IgD-negative memory B cell (primary cell): Measurements from ENCODE around the gene USP34. TPM values are rescaled to one million over a fixed set of nuclear protein-coding genes. Genes with fewer than 3 reads are reported as not detected.
"Not testable (repeated sequence)": the region's sequence is repeated elsewhere in the genome, so short reads cannot be mapped to it uniquely, and the experiment has no call there.

ENCODE experiments used
- H3K27ac Mint-ChIP-seq, 3 donors: one replicate each; pipeline ENCODE4 v1.8.0; 2020 to 2022; ENCODE audit warnings: mild to moderate bottlenecking in 3 of 3, mixed read lengths in 3 of 3, moderate library complexity in 1 of 3
- H3K27me3 Mint-ChIP-seq: one replicate; pipeline ENCODE4 v1.8.0; 2021; ENCODE audit warnings: mixed read lengths
- H3K36me3 Mint-ChIP-seq: one replicate; pipeline ENCODE4 v1.8.0; 2020; ENCODE audit warnings: mild to moderate bottlenecking, mixed read lengths
- H3K4me1 Mint-ChIP-seq, 3 donors: one replicate each; pipeline ENCODE4 v1.8.0; 2020 to 2022; ENCODE audit warnings: mixed read lengths in 3 of 3, mild to moderate bottlenecking in 1 of 3
- H3K4me3 Mint-ChIP-seq, 4 donors: one replicate each; pipeline ENCODE4 v1.8.0; 2020 to 2022; ENCODE audit warnings: mild to moderate bottlenecking in 4 of 4, mixed read lengths in 4 of 4, moderate library complexity in 3 of 4
- H3K9me3 Mint-ChIP-seq, 3 donors: one replicate each; pipeline ENCODE4 v1.8.0; 2020 to 2021; ENCODE audit warnings: mixed read lengths in 3 of 3, mild to moderate bottlenecking in 1 of 3
- polyA plus RNA-seq: library from polyadenylated mRNA; unstranded; fragments of 300-500 nt; fragmentation: Illumina TruSeq; gene quantifications from one replicate; pipeline ENCODE4 v1.2.3, GENCODE V29; 2021

Gene USP34
- polyA plus RNA-seq, 1 donor from 2014 or later = 21.5 TPM

DNA sequence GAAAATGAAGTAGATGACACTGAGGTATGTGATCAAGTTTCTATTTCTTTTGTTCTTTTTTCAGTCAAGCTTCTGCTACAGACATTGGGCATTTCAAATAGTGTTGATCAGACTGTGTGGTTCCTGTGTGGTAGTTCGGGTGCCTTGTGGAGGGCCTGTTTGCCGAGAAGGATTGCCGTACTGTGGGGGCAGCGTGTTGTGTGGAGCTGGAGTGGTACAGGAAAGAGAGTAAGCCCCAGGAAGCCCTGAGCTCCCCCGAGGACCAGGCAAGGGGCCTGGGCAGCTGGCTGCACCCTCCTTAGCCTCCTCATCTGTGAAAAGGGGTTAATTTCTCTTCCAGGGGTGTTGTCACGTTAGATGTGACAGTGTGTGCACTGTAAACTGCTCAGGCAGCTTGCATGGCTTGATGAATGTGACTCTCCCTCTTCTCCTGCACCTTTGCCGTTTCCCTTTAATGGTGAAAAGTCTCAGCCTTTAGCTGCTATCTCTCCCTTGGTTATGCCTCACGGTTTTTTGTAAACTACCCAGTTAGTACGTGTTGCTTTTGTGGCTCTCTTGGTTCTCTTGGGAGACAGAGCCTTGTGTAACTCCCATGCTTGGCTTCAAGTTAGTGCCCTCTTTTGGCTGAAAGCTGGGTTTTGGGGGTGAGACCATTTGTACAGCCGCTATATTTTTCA lies 289.4 kb downstream of the USP34 start:
- Mint-ChIP-seq H3K27me3 (no peaks in the 10 kb centered on the region), H3K27ac (peak overlapping the region in 2 of 3 donors; percentile 53 to 84), H3K4me3 (peak overlapping the region in 1 of 4 donors; percentile 24), H3K9me3 (no peaks in the 10 kb centered on the region), H3K4me1 (peaks cover 13 to 45% (median 31%) of the 10 kb centered on the region in 3 donors), H3K36me3 (peaks cover 2% of the 10 kb centered on the region)

DNA sequence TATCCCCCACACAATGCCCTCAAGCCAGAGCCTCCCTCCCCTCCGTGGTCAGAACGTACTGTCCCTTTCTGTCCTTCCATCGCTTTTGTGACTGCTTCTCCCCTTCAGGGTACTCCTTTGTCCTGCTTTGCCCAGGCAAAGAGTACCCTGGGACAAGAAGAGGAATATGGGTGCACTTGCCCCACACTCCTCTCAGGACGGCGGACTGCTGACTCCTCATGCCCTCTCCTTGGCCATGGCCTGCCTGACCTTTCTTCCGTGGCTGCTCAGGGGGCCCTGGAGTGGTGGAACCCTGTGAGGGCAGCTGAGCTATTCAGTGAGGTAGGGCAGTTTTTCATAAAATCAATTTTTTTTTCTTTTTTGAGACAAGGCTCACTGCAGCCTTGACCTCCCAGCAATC lies 290.2 kb downstream of the USP34 start:
- H3K4me3 Mint-ChIP-seq = peak overlapping the region in 2 of 4 donors; percentile 66 to 92
- peak overlapping the region in 2 of 3 donors; percentile 89 to 95 for H3K27ac Mint-ChIP-seq
- no peaks in the 10 kb centered on the region for H3K27me3 Mint-ChIP-seq
- H3K36me3 Mint-ChIP-seq = peaks cover 2% of the 10 kb centered on the region
- peaks cover 17 to 49% (median 33%) of the 10 kb centered on the region in 3 donors for H3K4me1 Mint-ChIP-seq
- H3K9me3 Mint-ChIP-seq = no peaks in the 10 kb centered on the region

DNA sequence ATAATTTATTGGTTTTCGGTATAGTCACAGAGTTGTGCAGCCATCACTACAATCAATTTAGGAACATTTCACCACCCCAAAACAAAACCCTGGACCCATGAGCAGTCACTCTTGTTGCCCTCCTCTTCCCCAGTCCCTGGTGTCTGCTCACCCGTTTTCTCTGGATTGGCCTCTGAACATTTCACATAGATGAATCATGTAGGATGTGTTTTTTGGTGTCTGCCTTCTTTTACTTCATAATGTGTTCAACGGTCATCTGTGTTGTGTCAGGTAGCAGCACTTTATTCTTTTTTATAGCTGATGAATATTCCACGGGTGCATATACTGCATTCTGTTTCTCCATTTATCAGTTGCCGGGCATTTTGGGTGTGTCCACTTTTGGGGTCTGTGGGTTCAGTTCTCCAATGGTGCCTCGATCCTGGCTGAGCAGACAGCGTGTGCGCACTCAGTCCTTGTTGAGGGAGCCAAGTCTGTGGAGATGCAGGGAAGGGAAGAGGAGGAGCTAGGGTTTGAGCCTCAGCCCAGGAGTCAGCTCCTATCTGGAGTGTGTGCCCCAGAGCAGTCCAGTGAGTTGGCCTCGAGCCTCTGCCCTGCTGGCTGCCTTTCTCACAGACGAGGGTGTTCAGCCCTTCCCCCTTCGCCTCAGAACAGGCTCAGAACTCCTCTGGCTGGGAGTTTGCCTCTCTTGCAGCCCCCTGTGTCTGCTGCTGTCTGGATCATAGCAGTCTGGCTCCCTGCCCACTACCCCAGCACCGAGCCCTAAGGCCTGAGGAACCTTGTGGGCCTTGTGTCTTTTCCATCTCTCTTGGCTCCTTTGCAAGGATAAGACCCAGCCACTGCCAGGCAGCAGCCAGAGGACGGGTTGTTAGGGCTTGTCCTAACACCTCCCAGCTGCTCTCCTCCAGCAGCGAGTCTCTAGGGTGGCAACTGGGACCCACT lies 290.9 kb downstream of the USP34 start:
- H3K36me3 Mint-ChIP-seq = peaks cover 2% of the 10 kb centered on the region
- H3K27me3 Mint-ChIP-seq = no peaks in the 10 kb centered on the region
- H3K27ac Mint-ChIP-seq = peak overlapping the region; percentile 89 to 95 (median 92)
- peaks cover 17 to 49% (median 33%) of the 10 kb centered on the region in 3 donors for H3K4me1 Mint-ChIP-seq
- H3K9me3 Mint-ChIP-seq = no peaks in the 10 kb centered on the region
- peak overlapping the region; percentile 61 to 98 (median 89) for H3K4me3 Mint-ChIP-seq

DNA sequence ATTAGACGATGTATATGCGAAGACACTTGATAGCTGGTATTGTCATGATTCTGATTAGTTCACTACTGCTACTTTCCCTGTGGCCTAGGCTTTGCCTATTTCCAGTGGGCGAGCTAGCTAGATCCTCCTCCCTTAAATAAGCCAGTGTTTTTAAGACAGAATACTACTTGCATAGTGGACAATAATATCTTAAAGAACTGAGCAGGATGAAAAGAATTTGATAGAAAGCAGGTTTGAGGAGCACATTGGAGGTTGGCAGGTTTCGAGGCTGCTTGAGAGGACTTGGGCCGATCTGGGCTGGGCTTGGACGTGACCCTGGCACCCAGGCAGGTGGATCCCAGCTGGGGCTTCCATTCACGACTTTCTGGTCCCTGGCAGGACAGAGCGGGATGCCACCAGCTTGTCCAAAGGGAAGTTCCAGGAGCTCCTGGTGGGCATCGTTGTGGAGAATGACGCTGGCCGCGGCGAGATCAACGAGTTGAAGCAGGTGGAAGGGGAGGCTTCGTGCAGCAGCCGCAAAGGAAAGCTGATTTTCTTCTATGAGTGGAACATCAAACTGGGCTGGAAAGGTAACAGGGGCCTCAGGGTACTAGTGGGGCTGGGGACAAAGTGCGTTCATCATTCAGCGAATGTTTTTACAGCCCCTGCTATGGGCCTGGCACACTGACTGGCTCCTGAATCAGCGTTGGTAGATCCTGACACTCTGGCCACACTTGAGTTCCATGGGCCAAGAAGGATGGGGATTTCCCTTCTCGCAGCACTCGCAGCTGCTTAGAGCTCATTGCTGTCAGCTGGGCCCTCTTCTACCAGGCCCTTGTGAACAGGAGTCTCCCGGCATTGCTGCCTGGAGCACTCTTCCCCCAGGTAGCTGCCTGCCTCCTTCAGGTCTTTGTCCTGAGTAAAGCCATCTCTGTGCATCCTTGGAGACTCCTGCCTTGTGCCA lies 292.0 kb downstream of the USP34 start:
- peaks cover 17 to 48% (median 33%) of the 10 kb centered on the region in 3 donors for H3K4me1 Mint-ChIP-seq
- H3K27ac Mint-ChIP-seq = peak overlapping the region; percentile 92 to 98 (median 97)
- H3K4me3 Mint-ChIP-seq = peak overlapping the region; percentile 92 to 98 (median 96)
- no peaks in the 10 kb centered on the region for H3K27me3 Mint-ChIP-seq
- H3K36me3 Mint-ChIP-seq = peaks cover 2% of the 10 kb centered on the region
- no peaks in the 10 kb centered on the region for H3K9me3 Mint-ChIP-seq

DNA sequence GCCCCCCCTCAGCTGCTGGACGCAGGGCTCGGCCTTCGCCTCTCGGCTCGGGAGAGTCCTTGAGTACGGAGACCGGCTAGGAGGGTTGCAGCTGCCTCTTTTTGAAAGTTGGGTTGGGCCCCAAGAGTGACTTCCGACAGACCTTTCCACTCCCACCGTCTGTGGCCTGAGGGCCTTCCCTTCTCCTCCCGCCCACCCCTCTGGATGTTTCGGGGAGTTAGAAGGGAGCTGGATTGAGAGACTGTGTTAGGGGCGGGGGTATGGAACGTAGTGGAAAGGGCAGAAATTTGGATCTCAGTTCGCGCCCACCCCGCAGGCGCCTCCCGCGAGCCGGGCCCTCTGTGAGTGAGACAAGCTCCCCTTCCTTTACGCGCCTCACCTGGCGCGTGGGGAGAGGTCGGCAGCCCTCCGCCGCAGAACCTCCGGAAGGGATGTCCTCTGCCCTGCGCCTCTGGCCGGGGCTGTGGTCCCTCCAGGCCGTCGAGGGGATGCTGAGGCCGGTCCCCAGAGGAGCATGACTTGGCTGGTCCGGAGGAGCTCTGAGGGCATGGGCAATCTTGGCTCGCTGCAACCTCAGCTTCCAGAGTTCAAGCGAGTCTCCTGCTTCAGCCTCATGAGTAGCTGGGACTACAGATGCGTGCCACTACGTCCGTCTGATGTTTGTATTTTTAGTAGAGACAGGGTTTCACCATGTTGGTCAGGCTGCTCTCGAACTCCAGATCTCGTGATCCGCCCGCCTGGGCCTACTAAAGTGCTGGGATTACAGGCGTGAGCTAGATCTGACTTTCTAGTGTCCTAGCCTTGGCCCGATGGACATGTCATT lies 292.9 kb downstream of the USP34 start:
- Mint-ChIP-seq H3K27me3 (no peaks in the 10 kb centered on the region), H3K4me1 (peaks cover 17 to 47% (median 29%) of the 10 kb centered on the region in 3 donors), H3K4me3 (peak overlapping the region; percentile 92 to 98 (median 96)), H3K27ac (peak overlapping the region; percentile 92 to 98 (median 97)), H3K36me3 (no peaks in the 10 kb centered on the region), H3K9me3 (no peaks in the 10 kb centered on the region)

DNA sequence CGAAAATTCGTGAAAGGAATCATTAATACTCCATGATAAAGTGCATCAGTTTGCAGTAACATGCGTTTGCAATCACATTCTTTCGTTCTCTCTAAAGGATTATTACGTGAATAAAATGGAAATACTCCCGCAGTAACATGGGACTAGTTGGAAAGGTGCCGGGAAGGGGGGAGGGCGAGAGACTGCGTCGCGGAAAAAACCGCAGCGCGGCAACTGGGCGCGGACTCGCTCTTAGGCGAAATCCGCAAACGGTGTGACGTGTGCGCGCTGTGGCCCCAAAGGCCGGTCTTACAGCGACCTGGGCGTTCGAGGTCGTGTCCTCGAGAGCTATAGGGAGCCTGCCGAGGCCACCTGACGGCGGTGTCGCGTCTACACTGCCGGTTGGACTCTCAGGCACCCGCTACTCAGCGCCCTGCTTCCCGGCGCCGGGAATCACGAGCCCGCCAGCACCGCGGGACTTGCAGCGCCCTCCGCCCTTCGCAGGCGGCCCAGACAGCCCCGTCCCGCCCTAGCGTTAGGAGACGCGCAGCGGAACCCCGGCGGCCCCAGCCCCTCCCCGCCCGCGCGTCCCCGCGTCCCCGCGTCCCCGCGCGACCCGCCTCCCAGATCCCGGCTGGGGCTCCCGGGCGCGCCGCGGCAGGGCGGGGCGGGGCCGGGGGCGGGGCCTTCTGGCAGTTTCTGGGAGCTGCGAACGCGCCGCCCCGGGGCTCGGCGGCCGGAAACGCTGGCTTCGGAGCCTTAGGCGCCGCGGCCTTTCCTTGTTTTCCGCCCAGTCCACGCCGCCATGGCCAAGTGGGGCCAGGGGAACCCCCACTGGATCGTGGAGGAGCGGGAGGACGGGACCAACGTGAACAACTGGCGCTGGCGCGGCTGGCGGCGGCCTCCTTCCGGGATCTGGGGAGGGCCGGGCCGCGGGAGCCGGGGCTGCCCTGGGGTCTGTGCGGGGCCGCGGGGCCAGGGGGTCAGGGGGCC lies 293.8 kb downstream of the USP34 start:
- H3K36me3 Mint-ChIP-seq = no peaks in the 10 kb centered on the region
- peak overlapping the region; percentile 92 to 98 (median 98) for H3K4me3 Mint-ChIP-seq
- no peaks in the 10 kb centered on the region for H3K9me3 Mint-ChIP-seq
- H3K27me3 Mint-ChIP-seq = no peaks in the 10 kb centered on the region
- H3K27ac Mint-ChIP-seq = peak overlapping the region; percentile 92 to 98 (median 97)
- peaks cover 17 to 44% (median 27%) of the 10 kb centered on the region in 3 donors for H3K4me1 Mint-ChIP-seq

DNA sequence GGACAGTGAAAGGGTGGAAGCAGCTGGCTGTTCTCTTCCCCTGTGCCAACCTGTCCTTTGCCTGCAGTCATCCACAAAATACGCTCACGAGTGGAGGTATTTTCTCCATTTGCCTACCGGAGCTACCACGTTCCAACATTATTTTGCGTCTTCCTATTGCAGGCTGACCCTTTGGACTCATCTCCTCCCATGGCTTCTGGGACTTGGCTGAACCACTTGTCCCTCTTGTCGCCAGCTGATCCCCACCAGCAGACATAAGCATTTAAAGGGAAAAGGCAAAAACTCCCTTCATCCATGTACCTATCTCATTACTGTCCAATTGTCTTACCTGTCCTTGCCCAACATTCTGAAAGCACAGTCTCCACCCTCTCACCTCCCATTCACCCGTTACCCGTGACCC lies 295.9 kb downstream of the USP34 start:
- Mint-ChIP-seq H3K9me3 (no peaks in the 10 kb centered on the region), H3K27me3 (no peaks in the 10 kb centered on the region), H3K4me3 (peak overlapping the region in 2 of 4 donors; percentile 64 to 77), H3K27ac (peak overlapping the region in 1 of 3 donors; percentile 78), H3K4me1 (peaks cover 17 to 27% (median 23%) of the 10 kb centered on the region in 3 donors), H3K36me3 (no peaks in the 10 kb centered on the region)

DNA sequence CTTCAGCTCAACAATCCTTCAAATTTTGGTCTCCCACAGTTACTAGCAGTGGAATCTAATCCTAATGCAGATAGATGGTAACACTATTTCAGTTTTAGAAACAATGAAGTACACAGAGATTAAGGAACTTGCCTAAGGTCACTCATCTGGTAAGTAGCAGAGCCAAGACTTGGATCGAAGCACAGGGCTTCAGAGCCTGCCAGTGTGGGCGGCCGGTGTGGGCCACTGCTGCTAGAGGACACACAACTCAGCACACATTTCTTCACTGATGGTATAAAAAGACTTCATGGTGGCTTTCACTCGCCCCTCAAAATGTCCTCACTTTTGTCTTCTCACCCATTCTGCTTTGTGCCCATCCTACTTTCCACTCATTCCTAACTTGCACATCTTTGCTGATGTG lies 297.8 kb downstream of the USP34 start:
- Mint-ChIP-seq H3K36me3 (no peaks in the 10 kb centered on the region), H3K9me3 (no peaks in the 10 kb centered on the region), H3K4me3 (peak overlapping the region in 1 of 4 donors; percentile 12), H3K4me1 (peaks cover 7 to 10% (median 9%) of the 10 kb centered on the region in 3 donors), H3K27ac (no peak overlapping the region), H3K27me3 (no peaks in the 10 kb centered on the region)

DNA sequence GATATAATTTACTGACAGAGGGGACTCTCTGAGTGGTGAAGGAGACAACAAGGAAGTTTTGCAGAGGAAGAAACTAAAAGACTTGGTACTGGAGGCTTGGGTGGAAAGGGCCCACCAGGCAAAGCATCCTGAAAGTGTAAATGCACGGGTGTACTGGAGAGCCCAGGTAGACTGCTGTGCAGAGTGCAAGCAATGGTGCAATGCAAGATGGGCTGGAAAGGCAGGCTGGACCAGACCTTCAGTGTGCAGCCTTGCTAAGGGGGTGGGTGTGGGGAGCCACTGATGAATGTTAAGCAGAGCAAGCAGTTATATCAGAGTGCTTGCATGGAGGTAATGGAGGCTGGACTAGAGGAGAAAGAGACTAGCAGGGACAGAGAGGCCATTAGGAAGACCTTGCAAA lies 298.2 kb downstream of the USP34 start:
- Mint-ChIP-seq H3K36me3 (no peaks in the 10 kb centered on the region), H3K4me1 (peaks cover 5 to 9% (median 9%) of the 10 kb centered on the region in 3 donors), H3K4me3 (peak overlapping the region in 2 of 4 donors; percentile 4 to 12), H3K27me3 (no peaks in the 10 kb centered on the region), H3K9me3 (no peaks in the 10 kb centered on the region), H3K27ac (peak overlapping the region in 1 of 3 donors; percentile 47)

DNA sequence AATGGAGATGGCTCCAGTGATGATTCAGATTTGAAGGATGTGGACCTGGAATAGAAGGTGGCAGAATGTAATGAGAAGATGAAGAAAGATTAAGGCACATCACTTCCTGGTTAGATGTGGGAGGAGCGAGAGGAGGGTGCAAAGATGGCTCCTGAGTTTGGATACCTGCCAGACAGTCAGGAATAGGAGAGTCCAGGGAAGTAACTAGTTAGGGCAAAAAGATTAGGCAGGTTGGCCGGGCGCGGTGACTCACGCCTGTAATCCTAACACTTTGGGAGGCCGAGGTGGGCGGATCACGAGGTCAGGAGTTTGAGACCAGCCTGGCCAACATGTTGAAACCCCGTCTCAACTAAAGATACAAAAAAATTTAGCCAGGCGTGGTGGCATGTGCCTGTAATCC lies 303.3 kb downstream of the USP34 start:
- H3K4me3 Mint-ChIP-seq = no peak overlapping the region
- no peak overlapping the region for H3K27ac Mint-ChIP-seq
- H3K36me3 Mint-ChIP-seq = peaks cover 17% of the 10 kb centered on the region
- no peaks in the 10 kb centered on the region for H3K27me3 Mint-ChIP-seq
- H3K4me1 Mint-ChIP-seq = peaks cover 0 to 4% (median 0%) of the 10 kb centered on the region in 3 donors
- no peaks in the 10 kb centered on the region for H3K9me3 Mint-ChIP-seq

DNA sequence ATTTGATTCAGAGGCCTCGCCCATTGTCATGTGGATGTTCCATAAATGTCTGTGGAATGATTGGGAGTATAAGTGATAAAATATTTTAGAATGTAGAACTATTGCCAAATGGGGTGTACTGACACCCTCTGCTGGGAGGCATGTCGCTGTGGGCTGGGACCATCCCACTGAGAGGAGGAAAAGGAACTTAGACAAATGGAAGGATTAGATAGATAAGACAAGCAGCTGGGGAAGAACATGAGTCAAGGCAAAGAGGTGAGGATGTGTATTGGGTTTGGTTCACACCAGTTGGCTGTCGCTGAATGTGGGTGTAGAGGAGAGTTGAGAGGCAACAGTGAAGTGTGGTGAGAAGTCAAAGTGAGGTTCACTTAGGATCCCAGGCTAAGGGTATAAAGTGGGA lies 304.9 kb downstream of the USP34 start:
- H3K4me3 Mint-ChIP-seq = no peak overlapping the region
- peaks cover 17% of the 10 kb centered on the region for H3K36me3 Mint-ChIP-seq
- H3K27me3 Mint-ChIP-seq = no peaks in the 10 kb centered on the region
- no peak overlapping the region for H3K27ac Mint-ChIP-seq
- H3K9me3 Mint-ChIP-seq = no peaks in the 10 kb centered on the region
- peaks cover 0 to 6% (median 0%) of the 10 kb centered on the region in 3 donors for H3K4me1 Mint-ChIP-seq

DNA sequence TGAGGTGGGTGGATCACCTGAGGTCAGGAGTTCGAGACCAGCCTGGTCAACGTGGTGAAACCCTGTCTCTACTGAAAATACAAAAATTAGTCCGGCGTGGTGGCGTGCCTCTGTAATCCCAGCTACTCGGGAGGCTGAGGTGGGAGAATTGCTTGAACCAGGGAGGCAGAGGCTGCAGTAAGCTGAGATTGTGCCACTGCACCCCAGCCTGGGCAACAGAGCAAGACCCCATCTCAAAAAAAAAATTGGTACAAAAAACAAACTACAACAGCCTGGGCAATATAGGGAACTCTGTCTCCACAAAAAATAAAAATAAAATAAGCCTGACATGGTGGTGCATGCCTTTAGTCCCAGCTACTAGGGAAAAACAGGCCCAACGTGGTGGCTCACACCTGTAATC lies 305.8 kb downstream of the USP34 start:
- not testable (repeated sequence) for H3K27me3 Mint-ChIP-seq, H3K27ac Mint-ChIP-seq, H3K4me1 Mint-ChIP-seq

DNA sequence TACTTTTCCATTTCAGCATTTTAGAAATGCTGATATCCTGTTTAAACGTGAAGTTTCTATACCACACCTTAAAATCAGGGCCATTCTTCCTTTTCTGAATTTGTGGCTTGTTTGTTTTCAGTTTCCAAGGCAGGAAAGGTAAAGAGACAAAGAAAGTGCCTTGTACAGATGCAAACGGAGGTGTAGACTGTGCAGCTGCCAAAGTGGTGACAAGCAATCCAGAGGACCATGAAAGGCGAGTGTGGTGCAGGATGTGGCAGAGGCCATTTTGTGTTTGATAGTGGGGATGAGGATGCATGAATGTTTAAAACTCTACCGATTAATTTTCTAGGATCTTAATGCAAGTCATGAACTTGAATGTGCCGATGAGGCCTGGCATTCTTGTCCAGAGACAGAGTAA lies 308.2 kb downstream of the USP34 start:
- Mint-ChIP-seq H3K4me1 (peaks cover 9 to 10% (median 9%) of the 10 kb centered on the region in 3 donors), H3K36me3 (peaks cover 25% of the 10 kb centered on the region), H3K27me3 (no peaks in the 10 kb centered on the region), H3K4me3 (no peak overlapping the region), H3K27ac (no peak overlapping the region), H3K9me3 (peaks cover 0 to 9% (median 3%) of the 10 kb centered on the region in 3 donors)

More for the DNA sequence above, 305.8 kb downstream of the USP34 start:
- H3K4me3 Mint-ChIP-seq, H3K9me3 Mint-ChIP-seq: not testable (repeated sequence)
- peaks cover 17% of the 10 kb centered on the region for H3K36me3 Mint-ChIP-seq
